ENCODE data around the gene FAM163A.
"Not testable (repeated sequence)": the region's sequence is repeated elsewhere in the genome, so short reads cannot be mapped to it uniquely, and the experiment has no call there.

- TF ChIP-seq POLR2A, CTCF (IDR thresholded peaks at IDR 0.05): not testable (repeated sequence)
These were observed 48.6 kb upstream of the FAM163A start for GRCh38 chr1:179694530-179694929.

Measured in uterus (tissue), 2 donors.